T-helper 22 cell (primary cell): Measurements from ENCODE around the gene RFTN1.

Source experiments
- DNase-seq: peaks from one replicate; pipeline ENCODE4 v3.0.0-alpha.2; 2020; ENCODE audit warnings: low read depth

RFTN1 gene

DNA sequence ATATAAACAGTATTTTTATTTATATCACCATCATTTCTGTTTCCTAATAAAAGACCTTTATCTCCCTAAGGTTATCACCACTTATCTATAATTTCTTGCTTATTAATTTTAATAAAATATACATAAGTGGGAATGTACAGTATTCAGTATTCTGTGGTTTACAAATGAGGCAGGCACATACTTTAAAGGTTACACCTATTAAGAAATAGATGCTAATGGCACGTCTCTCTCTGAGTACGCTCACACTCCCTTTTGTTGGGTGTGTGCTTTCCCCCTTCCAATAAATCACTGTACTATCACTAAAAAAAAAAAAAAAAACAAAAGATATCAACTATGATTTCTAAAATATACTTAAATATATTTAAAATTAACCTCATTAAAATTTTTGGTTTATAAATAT lies 239.6 kb downstream of the RFTN1 start:
- DNase-seq = no peak

- DNase-seq = no peak
Observed at GRCh38 chr3:16272588-16272987, 240.9 kb downstream of the RFTN1 start.

DNA sequence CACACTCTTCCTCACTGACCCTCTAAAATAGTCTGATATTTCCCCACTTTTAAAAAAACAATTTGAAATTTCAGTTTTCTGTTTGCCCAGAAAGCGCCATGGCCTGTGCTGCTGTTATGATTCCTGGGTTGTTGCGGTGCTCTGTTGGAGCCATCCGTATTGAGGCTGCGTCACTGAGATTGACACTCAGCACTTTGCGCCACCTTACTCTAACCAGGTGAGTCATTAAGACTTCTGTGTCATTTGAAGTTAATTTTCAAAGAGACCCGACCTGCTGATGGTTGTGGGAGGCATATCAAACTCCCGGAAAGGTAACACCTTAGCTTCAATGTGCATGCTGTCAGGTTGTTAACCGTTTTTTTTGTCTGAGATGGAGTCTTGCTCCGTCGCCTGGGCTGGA lies 242.6 kb downstream of the RFTN1 start:
- no peak for DNase-seq

DNA sequence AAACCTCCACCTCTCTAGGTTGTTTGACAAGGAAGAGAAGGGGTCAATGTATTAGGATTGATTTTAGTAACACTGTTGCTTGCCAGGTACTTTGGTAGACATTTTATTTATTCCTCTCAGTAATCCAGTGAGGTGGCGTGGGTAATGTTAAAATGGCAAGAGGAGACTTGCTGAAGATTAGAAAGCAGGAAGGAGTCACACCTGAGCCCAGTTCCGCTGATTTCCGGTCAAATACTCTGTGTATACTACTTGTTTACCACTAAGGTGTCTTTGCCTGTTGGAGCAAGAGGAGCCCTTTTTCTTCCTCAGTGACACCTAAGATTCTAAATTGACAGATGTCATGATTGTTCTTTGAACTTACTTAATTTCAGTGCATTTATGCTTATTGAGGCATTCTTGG lies 246.8 kb downstream of the RFTN1 start:
- no peak for DNase-seq
